Posterior cingulate gyrus (tissue), 11 donors: Measurements from ENCODE around the gene KIF21A.

Source experiments
- DNase-seq, 10 donors: peaks; one replicate each; pipeline versions ENCODE4 v3.0.0 to v3.0.0-alpha.2; 2020 to 2021; ENCODE audit warnings: mixed read lengths in 3 of 10
- intact Hi-C: fragments of 100-400 bp; cut with DNase I; formaldehyde crosslinking; loops from one replicate; pipeline ENCODE4 v1.15.1; 2023

The KIF21A gene

DNA sequence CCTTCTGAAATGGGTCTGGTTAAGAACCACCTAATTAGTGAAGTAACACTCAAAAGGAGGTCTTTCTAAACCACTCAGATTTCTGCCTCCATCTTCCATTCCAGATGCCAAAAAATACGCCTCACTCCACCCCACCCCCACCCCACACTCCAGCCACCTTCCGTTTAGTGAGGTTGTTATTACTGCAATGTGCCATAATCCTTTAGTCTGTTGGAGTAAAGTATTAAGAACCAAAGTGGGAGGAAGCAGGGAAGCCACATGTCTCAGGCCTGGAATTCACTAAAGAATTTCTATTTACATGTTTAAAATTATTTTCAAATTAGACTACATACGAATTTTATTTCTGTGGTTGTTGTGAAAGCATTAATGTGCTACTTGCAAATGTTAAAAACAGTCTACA lies 7.4 kb downstream of the KIF21A start:
- intact Hi-C loops, result no loop called here
- DNase-seq, result no peak

DNA sequence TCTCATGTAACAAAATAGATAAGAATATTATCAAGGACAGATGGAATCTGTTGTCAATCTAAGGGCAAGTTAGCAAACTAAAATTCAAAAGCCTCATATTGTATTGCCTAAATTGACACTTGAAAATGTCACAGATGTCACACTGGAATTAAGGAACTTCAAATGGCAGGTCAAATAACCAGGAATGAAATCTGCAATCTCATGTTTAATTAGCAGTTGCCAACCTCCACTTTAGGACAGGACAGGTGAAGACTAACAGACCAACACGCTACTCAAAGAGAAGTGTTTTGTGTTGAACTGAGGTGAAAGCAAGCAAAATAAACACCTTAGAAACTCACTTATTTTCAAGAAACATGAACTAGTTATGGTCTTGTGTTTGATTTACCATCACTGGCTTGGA lies 11.1 kb downstream of the KIF21A start:
- intact Hi-C loops, result no loop called here
- no peak for DNase-seq

DNA sequence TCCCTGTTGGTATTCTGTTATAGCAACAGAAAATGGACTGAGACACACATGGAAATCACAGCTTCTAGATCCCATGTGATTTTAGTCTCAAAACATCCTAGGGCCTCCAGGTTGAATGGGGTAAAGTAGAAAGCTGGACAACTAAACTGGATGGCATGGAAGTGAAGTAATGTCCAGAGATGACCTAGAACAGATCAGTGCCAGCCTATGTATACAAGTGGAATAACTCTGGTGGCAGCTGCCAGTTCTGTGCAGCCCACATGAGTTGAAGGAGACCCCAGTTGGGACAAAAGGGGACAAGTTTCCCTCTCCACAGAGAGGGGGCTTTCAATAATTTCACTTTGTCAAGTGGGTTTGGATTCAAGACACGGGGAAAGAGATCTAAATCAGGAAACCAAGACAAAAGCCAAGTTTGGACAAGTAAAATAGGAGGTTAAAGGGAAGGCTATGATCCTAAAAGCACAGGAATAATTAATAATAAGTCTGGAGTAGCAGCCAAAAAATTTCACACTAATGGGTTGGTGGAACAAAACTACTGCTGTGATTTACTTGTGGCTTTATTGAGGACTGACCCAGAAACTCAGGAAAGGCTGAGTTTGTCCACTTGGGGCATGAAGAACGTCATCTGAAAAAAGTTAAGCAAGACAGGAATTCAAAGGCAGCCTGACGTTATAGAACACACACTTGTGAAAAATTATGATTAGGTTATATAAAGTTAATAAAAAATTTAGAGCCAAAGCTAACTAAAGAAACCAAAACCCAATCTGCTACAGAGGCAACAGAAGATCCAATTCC lies 11.7 kb downstream of the KIF21A start:
- no peak for DNase-seq
- intact Hi-C loops, result no loop called here

DNA sequence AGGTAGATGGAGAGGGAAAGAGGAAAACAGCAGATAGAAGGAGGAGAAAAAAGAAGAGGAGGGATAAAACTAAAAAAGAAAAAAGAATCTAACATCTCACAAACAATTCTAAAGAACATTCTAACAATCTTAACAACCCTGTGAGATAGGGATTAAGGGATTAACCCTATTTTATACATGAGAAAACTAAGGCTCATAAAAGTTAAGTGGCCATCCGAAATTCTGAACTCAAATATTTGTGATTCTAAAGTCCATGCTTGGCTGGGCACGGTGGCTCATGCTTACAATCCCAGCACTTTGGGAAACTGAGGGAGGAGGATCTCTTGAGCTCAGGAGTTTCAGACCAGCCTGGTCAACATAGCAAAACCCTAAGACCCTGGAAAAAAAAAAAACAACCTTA lies 13.1 kb downstream of the KIF21A start:
- no peak for DNase-seq
- intact Hi-C loops, result no loop called here

DNA sequence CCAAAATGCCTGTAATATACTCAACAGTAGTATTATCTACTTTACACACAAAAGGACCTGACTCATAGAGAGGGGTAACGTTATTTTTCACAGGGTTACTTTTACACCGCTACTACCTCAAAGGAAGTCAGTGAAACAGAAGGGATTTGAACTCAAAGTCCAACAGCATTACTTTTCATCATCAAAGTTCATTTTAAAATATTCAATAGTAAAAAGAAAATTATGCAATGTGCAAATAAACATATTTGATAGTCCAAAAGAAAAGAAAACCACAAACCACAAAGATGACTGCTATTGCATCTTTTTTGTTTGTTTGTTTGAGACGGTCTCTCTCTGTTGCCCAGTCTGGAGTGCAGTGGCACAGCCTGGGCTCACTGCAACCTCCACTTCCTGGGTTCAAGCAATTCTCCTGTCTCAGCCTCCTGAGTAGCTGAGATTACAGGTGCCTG lies 15.5 kb downstream of the KIF21A start:
- no peak for DNase-seq
- intact Hi-C loops, result no loop called here

DNA sequence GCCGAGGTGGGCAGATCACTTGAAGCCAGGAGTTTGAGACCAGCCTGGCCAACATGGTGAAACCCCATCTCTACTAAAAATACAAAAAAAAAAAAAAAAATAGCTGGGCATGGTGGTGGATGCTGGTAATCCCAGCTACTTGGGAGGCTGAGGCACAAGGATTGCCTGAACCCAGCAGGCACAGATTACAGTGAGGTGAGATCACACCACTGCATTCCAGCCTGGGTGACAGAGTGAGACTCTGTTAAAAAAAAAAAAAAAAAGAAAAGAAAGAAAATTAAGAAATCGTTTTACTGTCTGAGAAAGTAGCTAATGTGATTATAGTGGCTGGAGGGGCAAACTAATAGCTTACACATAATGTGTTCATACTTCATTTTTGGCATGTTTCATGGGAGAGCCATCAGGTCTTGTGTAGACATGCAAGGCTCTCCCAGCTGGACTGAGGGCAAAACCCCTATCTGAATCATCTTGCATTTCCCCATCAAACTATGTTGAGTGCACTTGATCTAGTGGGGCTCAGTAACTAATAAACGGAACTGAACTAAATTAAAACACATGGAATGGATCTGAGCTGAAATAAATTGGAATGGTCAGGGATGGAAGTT lies 16.2 kb downstream of the KIF21A start:
- no peak for DNase-seq
- intact Hi-C loops, result no loop called here

DNA sequence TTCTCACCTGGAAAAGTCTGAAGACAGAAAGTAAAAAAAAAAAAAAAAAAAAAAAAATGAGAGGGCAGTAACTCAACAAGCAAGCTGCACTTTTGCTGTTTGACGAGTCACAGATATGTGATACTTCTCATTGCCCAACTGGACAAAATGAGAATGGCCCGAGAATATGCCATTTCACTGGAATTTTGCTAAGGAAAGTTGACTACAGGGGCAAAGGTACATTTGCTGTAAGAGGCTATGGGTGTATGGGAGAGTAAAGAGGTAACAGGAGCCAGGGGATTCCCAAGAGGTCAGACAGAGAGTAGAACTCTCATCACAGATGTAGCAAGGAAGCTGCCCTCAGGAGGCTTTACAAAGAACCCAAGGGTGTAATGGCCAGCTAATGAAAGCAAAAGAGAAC lies 22.9 kb downstream of the KIF21A start:
- intact Hi-C loops, result no loop called here
- no peak for DNase-seq

DNA sequence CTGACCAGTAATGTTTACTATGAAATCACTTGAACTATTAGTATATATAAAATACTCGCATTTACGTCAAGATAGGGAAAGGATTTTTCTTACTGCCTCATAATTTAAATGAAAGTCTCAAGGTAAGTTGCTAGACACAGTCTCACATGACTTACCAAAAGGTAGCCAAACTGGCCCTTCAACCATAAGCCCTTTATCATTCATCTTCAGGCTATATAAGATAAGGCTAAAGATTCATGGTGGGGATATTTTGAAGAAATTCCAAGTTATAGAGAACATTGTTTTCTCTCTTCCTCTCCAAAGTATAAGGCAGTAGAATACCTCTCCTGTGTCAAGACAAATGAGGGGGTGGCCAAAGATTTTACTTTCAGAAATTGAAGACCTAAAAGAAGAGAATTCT lies 23.4 kb downstream of the KIF21A start:
- intact Hi-C loops, result no loop called here
- no peak for DNase-seq

DNA sequence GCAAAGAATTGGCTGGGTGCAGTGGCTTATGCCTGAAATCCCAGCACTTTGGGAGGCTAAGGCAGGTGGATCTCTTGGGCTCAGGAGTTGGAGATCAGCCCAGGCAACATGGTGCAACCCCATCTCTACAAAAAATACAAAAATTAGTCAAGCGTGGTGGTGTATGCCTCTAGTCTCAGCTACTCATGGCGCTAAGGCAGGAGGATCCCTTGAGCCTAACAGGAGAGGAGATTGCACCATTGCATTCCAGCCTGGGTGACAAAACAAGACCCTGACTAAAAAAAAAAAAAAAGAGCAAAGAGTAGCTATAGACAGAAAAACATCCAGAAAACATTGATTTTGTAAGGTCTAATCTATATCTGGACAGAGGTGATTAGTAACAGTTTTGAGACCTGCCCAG lies 25.0 kb downstream of the KIF21A start:
- no peak for DNase-seq
- intact Hi-C loops, result no loop called here

DNA sequence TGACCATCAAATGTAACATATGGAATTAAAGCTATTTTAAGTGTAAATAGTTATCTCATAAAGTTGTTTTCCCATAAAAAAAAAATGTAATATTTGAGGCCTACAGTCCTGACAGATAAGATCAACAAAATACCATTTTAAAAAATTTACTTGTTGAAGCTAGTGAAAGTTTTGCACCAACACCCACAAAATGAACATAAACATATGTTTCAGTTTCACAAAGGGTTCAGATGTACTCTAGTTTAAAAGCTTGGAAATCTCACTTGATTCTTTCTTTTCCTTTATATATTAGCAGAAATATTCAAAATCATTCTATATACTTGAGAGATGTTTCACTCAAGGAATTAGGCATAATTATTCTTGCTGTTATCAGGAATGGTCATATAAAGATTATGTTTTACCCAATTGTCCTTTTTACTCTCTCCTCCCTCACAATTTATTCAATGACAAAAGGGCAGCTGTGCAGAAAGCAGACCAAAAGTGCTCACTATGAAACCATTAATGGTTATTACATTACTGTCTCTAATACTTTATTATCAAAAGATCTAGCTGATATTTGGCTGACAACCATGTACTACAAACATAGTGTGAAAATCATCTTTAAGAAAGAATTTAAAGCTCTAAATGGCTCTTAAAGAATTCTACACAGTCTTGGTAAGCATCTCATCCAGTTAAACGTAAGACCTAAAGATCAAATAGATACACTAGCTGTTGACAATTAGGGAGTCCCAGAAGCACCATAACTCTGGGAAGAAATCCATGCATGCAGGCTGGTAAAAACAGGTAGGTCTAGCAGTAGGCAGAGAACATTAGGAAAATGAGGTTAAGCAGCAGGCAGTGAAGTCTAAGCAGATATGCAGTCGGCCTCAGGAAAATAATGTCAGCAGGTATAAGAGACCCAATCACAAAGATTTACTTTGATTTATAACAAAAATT lies 28.8 kb downstream of the KIF21A start:
- intact Hi-C loops, result no loop called here
- DNase-seq, result no peak

DNA sequence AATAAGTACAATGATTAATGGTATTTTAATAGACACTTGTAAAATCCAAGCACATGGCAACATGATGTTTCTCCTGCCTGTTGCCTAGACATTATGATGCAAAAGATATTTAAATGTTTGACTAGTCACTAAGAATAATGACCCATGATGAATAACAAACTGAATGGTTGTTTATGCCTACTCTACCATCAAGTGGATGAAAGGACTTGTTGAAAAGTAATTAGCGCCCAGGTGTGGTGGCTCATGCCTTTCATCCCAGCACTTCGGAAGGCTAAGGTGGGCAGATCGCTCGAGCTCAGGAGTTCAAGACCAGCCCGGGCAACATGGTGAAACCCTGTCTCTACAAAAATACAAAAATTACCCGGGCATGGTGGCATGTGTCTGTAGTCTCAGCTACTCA lies 30.7 kb downstream of the KIF21A start:
- no peak for DNase-seq
- intact Hi-C loops, result no loop called here

DNA sequence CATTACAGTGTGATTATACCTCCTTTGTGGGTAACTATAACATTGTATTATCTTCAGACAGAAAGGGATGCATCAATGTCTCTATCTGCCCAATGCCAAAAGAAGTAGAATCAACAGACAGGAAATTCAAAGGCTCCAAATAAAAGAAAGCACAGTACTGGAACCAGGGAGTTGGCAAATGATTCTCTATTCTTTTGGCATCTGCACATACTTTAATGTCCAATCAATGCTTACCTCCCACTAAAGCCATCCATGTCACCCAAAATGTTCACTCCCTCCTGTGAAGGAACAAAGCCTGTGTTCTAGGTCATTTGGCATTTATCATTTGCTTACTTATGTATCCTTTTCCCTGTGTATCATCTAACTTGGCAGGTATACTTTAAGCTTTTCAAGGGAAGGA lies 36.7 kb downstream of the KIF21A start:
- intact Hi-C loops, result loop anchor here (5.0 kb wide), 1 partner anchor 36 kb away; the partner anchor contains the start of gene KIF21A
- no peak for DNase-seq

DNA sequence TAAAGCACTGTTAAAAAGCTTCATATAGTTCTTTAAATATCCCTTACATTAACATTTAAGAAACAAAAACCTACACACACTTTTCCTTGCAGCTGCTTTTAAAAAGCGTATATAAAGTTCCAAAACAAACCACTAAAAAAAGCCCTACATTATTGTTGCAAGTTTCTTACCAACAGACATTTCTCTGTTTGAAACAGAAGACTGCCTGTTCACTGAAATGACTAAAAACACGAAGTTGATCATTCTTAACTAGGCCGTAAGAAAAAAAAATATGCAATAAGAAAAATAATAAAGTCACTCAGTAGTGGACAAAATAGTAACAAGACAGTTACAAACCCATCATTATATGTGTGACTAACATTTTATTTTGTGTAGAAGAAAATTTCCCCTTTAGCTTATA lies 37.3 kb downstream of the KIF21A start:
- DNase-seq, result no peak
- intact Hi-C loops, result loop anchor here (5.0 kb wide), 1 partner anchor 37 kb away; the partner anchor contains the start of gene KIF21A

DNA sequence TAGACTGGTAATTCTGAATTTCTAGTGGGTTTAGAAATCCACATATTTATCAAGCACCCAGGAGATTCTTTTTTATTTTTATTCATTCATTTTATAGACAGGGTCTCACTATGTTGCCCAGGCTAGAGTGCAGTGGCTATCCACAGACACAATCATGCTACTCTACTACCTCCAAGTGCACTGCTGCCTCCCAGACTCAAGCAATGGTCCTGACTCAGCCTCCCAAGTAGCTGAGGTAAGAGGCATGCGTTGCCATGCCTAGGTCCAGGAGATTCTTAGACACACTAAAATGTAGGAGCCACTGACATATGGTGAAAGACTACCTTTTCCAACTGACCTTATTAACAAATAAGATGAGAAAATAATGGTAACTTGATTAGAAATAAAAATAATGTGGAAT lies 38.9 kb downstream of the KIF21A start:
- intact Hi-C loops, result no loop called here
- DNase-seq, result no peak

DNA sequence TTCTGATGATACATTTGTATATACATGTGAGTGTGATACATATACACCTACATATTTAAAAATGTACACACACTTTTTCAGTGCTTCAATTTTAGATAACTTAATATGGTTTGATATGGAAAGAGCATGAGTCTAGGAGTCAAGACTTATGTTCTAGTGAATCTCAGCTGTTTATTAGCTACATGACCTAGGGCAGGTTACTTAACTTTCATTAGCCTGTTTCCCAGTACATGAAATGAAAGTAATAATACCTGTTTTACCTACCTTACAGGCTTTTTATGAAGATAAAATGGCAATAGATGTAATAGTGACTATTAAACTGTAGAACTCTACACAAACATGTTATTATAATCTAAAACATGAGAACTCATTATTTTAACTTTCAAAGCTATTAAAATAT lies 39.5 kb downstream of the KIF21A start:
- intact Hi-C loops, result no loop called here
- DNase-seq, result no peak

DNA sequence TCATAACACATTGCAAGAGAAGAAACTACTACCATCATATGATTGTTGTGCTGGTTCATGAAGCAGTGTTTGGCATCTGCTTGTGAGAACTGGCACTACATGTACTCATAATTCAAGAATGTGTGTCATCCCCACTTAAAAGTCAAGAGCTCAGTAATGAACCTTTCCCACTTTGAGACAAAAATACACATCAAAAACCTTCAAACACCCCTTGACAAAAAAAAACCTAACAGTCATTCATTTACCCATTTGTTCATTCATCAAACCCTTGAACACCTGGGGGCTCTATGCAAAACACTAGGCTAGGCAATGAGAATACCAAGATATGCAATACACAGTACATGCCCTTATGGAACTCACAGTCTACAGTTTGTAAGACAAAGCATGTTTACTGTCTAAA lies 40.0 kb downstream of the KIF21A start:
- DNase-seq, result no peak
- intact Hi-C loops, result no loop called here

DNA sequence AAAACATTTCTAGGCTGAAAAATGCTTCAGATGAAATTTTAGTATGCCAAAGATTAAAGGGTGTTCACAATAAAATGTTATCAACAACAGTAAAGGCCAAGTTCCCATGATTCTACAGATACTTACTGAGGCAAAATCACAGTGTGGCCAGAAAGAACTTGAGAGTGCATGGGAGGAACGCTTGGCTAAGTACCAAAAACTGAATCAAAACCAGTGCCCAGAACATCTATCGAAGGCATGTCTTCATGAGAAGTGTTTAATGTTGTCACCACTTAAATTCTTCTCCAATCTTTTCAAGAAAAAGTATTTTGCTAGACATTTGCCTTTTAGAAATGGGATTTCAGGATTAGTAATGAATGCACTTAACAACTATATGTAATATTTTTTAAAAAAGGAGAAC lies 41.5 kb downstream of the KIF21A start:
- intact Hi-C loops, result no loop called here
- DNase-seq, result no peak

DNA sequence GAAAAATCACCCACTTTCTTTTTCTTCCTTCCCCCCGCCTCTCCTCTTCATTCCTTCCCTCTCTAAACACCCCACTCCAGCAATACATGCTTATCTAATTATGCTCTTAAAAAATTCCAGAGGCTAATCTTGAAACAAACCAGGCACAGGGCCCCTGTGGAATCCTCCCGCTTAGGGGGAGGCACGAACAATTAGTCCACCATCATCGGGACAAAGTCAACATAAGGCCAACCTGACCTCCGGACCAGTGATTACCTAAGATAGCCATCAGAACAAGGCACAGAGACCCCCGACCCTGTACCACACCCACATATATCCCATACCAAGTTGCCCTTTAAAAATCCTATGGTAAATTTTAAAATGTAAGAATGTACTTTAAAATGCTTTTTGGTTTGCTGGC lies 47.1 kb downstream of the KIF21A start:
- DNase-seq, result no peak
- intact Hi-C loops, result loop anchor here (10.0 kb wide), 1 partner anchor 51 kb away; no protein-coding TSS in a partner anchor

DNA sequence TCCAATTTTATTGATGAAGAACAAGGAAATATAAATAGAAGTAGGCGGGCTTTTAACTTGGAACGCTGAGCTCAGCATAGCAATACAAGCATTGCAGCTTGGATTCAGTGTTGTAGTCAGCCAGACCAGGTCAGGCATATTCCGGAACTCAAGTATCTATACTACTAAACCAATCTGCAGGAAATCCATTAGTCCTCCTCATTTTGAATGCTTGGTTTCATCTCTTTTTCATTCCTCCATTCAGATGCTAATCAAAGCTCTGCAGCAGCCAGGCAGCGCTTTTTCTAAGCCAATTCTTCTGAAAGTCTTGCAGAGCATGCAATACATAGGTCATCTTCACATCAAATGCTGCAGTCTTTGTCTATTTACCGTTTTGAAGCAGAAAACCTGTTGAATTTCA lies 49.0 kb downstream of the KIF21A start:
- no peak for DNase-seq
- intact Hi-C loops, result loop anchor here (10.0 kb wide), 1 partner anchor 49 kb away; no protein-coding TSS in a partner anchor

DNA sequence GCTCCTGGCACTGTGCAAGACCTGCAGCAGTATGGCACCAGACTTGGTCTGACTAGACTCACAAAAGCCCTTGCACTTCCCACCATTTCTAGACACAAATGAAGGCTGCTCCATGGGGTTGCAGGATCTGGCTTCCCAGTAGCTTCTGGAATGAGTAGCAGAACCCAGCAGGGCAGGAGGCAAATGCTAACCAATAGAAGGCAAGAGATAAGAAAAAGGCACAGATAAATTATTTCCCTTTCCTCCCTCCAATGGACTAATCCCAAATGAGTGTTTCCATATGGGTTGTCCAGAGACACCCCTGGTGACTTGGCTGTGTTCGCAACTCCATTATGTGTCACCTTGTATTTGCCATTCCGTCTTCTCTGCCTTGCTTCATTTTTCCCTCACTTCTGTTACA lies 49.7 kb downstream of the KIF21A start:
- intact Hi-C loops, result loop anchor here (10.0 kb wide), 1 partner anchor 48 kb away; no protein-coding TSS in a partner anchor
- no peak for DNase-seq
